Neuronal stem cell (in vitro differentiated cells): ENCODE results near the gene RMI2. TPM values are rescaled to one million over a fixed set of nuclear protein-coding genes. Genes with fewer than 3 reads are reported as not detected.

Experiments
- DNase-seq: peaks from one replicate; pipeline ENCODE4 v3.0.0-alpha.2; 2013; ENCODE audit warnings: low spot score
- H2AFZ ChIP-seq: one replicate; pipeline ENCODE4 v1.6.1; 2013; ENCODE audit warnings: mild to moderate bottlenecking, low read length, inconsistent platforms
- H2AK5ac ChIP-seq: 2 replicates; pipeline ENCODE4 v1.6.1; 2013; ENCODE audit warnings: low read depth, mild to moderate bottlenecking, inconsistent platforms, low read length, moderate library complexity, mixed read lengths
- H2BK120ac ChIP-seq: 2 replicates; pipeline ENCODE4 v1.6.1; 2013; ENCODE audit warnings: low read depth, mild to moderate bottlenecking, inconsistent platforms, low read length, moderate library complexity, mixed read lengths
- H2BK12ac ChIP-seq: one replicate; pipeline ENCODE4 v1.6.1; 2013; ENCODE audit warnings: low read length, inconsistent platforms
- H2BK15ac ChIP-seq: 2 replicates; pipeline ENCODE4 v1.6.1; 2013; ENCODE audit warnings: mild to moderate bottlenecking, low read length, inconsistent platforms, mixed read lengths
- H2BK5ac ChIP-seq: one replicate; pipeline ENCODE4 v1.6.1; 2013; ENCODE audit warnings: inconsistent platforms, mild to moderate bottlenecking, low read length, moderate library complexity
- H3K14ac ChIP-seq: one replicate; pipeline ENCODE4 v1.6.1; 2013; ENCODE audit warnings: low read length, inconsistent platforms
- H3K18ac ChIP-seq: 2 replicates; pipeline ENCODE4 v1.6.1; 2013; ENCODE audit warnings: low read length, inconsistent platforms
- H3K23ac ChIP-seq: 2 replicates; pipeline ENCODE4 v1.6.1; 2013; ENCODE audit warnings: low read depth, mild to moderate bottlenecking, mixed read lengths, low read length, inconsistent platforms; ENCODE audit not compliant: poor library complexity
- H3K27ac ChIP-seq: replicated peaks from 3 replicates; pipeline ENCODE4 v1.5.1; 2013; ENCODE audit warnings: low read length, inconsistent platforms
- H3K27me3 ChIP-seq, 3 experiments: 2 replicates each; pipeline ENCODE4 v1.6.1; 2013; ENCODE audit warnings: low read length in 3 of 3, mild to moderate bottlenecking in 2 of 3, inconsistent platforms in 1 of 3, low read depth in 1 of 3, mixed read lengths in 1 of 3, moderate library complexity in 1 of 3; ENCODE audit not compliant: control insufficient read depth in 3 of 3, insufficient read depth in 3 of 3
- H3K36me3 ChIP-seq, 2 donors: replicated peaks in 1 of 2; 2 replicates each; pipeline ENCODE4 v1.6.1; 2013; ENCODE audit warnings: low read length in 2 of 2; ENCODE audit not compliant: control insufficient read depth in 2 of 2, insufficient read depth in 2 of 2
- H3K4ac ChIP-seq: 2 replicates; pipeline ENCODE4 v1.6.1; 2013; ENCODE audit warnings: inconsistent platforms, mild to moderate bottlenecking, low read length, moderate library complexity
- H3K4me1 ChIP-seq, 2 donors: 1 replicate in 1 of 2; 2 replicates in 1 of 2; pipeline ENCODE4 v1.6.1; 2013; ENCODE audit warnings: low read length in 2 of 2, low read depth in 1 of 2; ENCODE audit not compliant: control insufficient read depth in 2 of 2, insufficient read depth in 1 of 2
- H3K4me2 ChIP-seq: one replicate; pipeline ENCODE4 v1.6.1; 2013; ENCODE audit warnings: mild to moderate bottlenecking, low read length, inconsistent platforms; ENCODE audit not compliant: insufficient read depth, poor library complexity, severe bottlenecking
- H3K4me3 ChIP-seq, 2 donors: 2 replicates each; pipeline ENCODE4 v1.5.1; 2013; ENCODE audit warnings: low read length in 2 of 2, mild to moderate bottlenecking in 2 of 2, inconsistent platforms in 1 of 2, moderate library complexity in 1 of 2
- H3K79me1 ChIP-seq: one replicate; pipeline ENCODE4 v1.6.1; 2013; ENCODE audit warnings: low read depth, mild to moderate bottlenecking, inconsistent platforms, low read length, moderate library complexity
- H3K9ac ChIP-seq: one replicate; pipeline ENCODE4 v1.6.1; 2013; ENCODE audit warnings: mild to moderate bottlenecking, low read depth, low read length, inconsistent platforms; ENCODE audit not compliant: poor library complexity
- H3K9me3 ChIP-seq, 2 donors: replicated peaks in 1 of 2; 2 replicates each; pipeline versions ENCODE3 to v1.6.1; 2013; ENCODE audit warnings: low read length in 2 of 2, mild to moderate bottlenecking in 2 of 2, inconsistent platforms in 1 of 2, low read depth in 1 of 2, mixed read lengths in 1 of 2, moderate library complexity in 1 of 2; ENCODE audit not compliant: control insufficient read depth in 2 of 2, insufficient read depth in 1 of 2
- H4K8ac ChIP-seq: one replicate; pipeline ENCODE4 v1.6.1; 2013; ENCODE audit warnings: low read depth, mild to moderate bottlenecking, inconsistent platforms, low read length, moderate library complexity
- H4K91ac ChIP-seq: one replicate; pipeline ENCODE4 v1.6.1; 2013; ENCODE audit warnings: low read length, low read depth, mild to moderate bottlenecking, inconsistent platforms; ENCODE audit not compliant: poor library complexity
- WGBS, 2 donors: extraction: QIAGEN DNeasy Blood & Tissue Kit; methylation state at CpG; one replicate each; pipeline ENCODE4 v1.1.7; 2013; ENCODE audit warnings: missing lambda C conversion rate in 2 of 2, mixed read lengths in 1 of 2; ENCODE audit not compliant: insufficient read length in 2 of 2, insufficient replicate concordance in 1 of 2; ENCODE audit errors: extremely low coverage in 2 of 2; 5-methylcytosine and 5-hydroxymethylcytosine counted together
- small RNA-seq: library from polyadenylated mRNA; stranded (forward); fragments of <200 nt; extraction: miRNeasy Mini kit (QIAGEN cat#:217004); gene quantifications from one replicate; pipeline ENCODE3, GENCODE V24; 2013; ENCODE audit not compliant: insufficient read depth

Gene RMI2

DNA sequence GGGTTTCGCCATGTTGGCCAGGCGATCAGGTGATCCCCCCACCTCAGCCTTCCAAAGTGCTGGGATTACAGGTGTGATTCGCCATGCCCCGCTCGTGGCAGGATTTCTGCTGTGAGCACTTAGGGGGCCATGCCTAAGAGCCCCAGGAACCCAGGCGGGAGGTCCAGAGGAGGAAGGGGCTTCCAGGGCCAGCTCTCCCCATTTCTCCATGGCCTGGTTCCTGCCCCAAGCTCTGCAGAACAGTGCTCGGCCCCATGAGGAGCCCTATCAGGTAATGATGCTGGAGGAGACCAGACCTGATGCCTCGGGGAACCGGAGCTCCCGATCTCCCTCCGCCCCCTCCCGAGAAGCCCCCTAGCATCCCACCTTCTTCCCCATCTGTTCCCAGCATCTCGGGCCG, 53.6 kb downstream of the RMI2 start:
- Histone ChIP-seq H3K4me2 (no peak overlapping the region), H2AK5ac (peak overlapping the region; percentile 27), H2BK12ac (no peak overlapping the region), H3K18ac (no peak overlapping the region), H4K8ac (no peak overlapping the region), H2BK15ac (peak overlapping the region; percentile 45), H3K9me3 (no peaks in the 10 kb centered on the region), H3K4me1 (peaks cover 5 to 7% of the 10 kb centered on the region in 2 donors), H3K4me3 (no peak overlapping the region), H3K79me1 (no peaks in the 10 kb centered on the region), H4K91ac (no peak overlapping the region), H2AFZ (no peak overlapping the region), H3K36me3 (no peaks in the 10 kb centered on the region), H3K27me3 (peaks cover 0 to 14% (median 2%) of the 10 kb centered on the region in 3 experiments), H3K14ac (no peak overlapping the region), H3K27ac (no peak overlapping the region), H3K23ac (no peak overlapping the region), H3K9ac (no peak overlapping the region), H2BK120ac (no peak overlapping the region), H3K4ac (no peak overlapping the region), H2BK5ac (no peak overlapping the region)
- no CpG with 5 or more reads among the region's 14 CpGs for WGBS, 2 donors
- DNase-seq: no peak

- Histone ChIP-seq H3K4me3 (no peak overlapping the region), H3K4me1 (peaks cover 5 to 7% of the 10 kb centered on the region in 2 donors), H4K91ac (no peak overlapping the region), H3K4ac (peak overlapping the region; percentile 46), H3K9me3 (no peaks in the 10 kb centered on the region), H3K79me1 (no peaks in the 10 kb centered on the region), H2BK12ac (no peak overlapping the region), H2BK15ac (peak overlapping the region; percentile 45), H3K36me3 (no peaks in the 10 kb centered on the region), H2BK5ac (no peak overlapping the region), H3K14ac (no peak overlapping the region), H3K23ac (no peak overlapping the region), H3K27ac (no peak overlapping the region), H2BK120ac (no peak overlapping the region), H3K9ac (no peak overlapping the region), H4K8ac (no peak overlapping the region), H2AK5ac (peak overlapping the region; percentile 27), H3K18ac (no peak overlapping the region), H3K27me3 (peaks cover 0 to 18% (median 2%) of the 10 kb centered on the region in 3 experiments), H3K4me2 (no peak overlapping the region), H2AFZ (no peak overlapping the region)
- WGBS, 2 donors: no CpG with 5 or more reads among the region's 22 CpGs
- no peak for DNase-seq
Observed at GRCh38 chr16:11399261-11399831, 54.1 kb downstream of the RMI2 start.

GRCh38 chr16:11400076-11400475, 54.8 kb downstream of the RMI2 start:
- Histone ChIP-seq H3K9me3 (no peaks in the 10 kb centered on the region), H2AK5ac (peak overlapping the region; percentile 65), H3K4me2 (no peak overlapping the region), H4K8ac (no peak overlapping the region), H3K23ac (no peak overlapping the region), H4K91ac (no peak overlapping the region), H2BK15ac (no peak overlapping the region), H3K18ac (peak overlapping the region; percentile 22), H2BK120ac (no peak overlapping the region), H3K14ac (no peak overlapping the region), H3K36me3 (no peaks in the 10 kb centered on the region), H3K4me3 (no peak overlapping the region), H2BK5ac (no peak overlapping the region), H3K27me3 (peaks cover 0 to 23% (median 2%) of the 10 kb centered on the region in 3 experiments), H3K27ac (no peak overlapping the region), H2AFZ (no peak overlapping the region), H2BK12ac (no peak overlapping the region), H3K9ac (no peak overlapping the region), H3K4me1 (peaks cover 5 to 7% of the 10 kb centered on the region in 2 donors), H3K4ac (no peak overlapping the region), H3K79me1 (no peaks in the 10 kb centered on the region)
- WGBS, 2 donors: no CpG with 5 or more reads among the region's 7 CpGs
- no peak for DNase-seq

Small RNA genes within 50 kb of the gene (small RNA-seq; reads per million reads assigned to genes)
- gene AC099489.2 (not detected), gene MIR548H2 (not detected), gene RF00019 (not detected)
